GM12892 (cell line): ENCODE results near the gene RTRAF.

Source experiments
- POLR2A ChIP-seq: IDR thresholded peaks from 2 replicates; pipeline ENCODE4 v1.6.1; 2011; ENCODE audit warnings: low read depth, low read length, control low read depth
- TAF1 ChIP-seq: IDR thresholded peaks from 2 replicates; pipeline ENCODE4 v1.6.1; 2011; ENCODE audit warnings: low read depth, mild to moderate bottlenecking, control low read depth, low read length, borderline replicate concordance

DNA sequence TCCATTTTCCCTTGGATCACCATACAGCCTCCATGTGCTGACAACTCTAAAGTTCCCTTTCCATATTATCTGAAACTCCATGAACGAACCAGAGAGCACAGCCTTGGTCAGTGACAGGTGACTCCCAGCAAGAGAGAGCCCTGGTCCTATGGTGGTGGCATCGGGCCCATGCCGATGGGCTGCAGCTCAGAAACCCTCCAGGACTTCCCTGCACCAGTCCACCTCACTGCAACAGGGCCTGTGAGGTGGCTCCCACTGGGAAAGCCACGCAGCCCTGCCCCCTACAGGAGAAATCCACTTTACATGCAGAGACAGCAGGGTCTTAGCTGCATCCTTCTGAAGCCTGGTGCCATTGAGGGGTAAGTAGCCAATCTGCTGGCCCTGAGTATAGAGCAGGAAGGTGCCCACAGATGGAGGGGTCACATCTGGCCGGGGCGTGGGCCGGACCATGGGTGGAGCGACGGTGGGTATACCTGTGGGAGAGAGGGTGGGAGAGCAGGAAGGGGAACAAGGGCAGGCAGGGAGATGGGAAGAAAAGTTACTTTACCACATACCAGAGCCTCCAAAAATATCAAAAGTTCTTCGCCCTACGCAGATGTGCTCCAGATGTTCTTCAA, 24.7 kb downstream of the RTRAF start:
- TF ChIP-seq POLR2A (no peak), TAF1 (no peak)
